Measurements from ENCODE around the gene IRF2.

The IRF2 gene

GRCh38 chr4:184409502-184409901 is 64.8 kb downstream of the IRF2 start:
- DNase-seq (ENCODE audit: low read depth), result no peak

- no peak for DNase-seq (ENCODE audit: low read depth)
Measured at GRCh38 chr4:184408684-184409081, 65.7 kb downstream of the IRF2 start.

GRCh38 chr4:184408021-184408683 is 66.2 kb downstream of the IRF2 start:
- no peak for DNase-seq (ENCODE audit: low read depth)

GRCh38 chr4:184406958-184407391 is 67.4 kb downstream of the IRF2 start:
- DNase-seq (ENCODE audit: low read depth), result no peak

DNA sequence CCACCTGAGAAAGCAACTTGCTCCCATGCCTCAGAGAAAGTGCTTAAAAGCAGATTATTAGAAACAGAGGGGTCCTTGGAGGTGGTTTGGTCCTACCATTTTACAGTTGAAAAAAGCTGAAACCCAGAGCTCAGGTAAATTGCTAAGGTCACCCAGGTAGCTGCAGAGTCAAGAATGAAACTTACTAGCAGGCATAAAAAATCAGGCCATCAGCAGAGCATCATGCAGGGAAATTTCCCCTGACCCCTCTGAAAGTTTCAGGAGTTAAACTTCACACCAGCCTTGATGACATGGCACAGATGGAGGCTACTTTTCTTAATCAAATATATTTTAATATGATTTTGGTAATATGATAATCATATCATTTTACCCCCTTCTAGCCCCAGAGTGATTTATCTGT is 70.3 kb downstream of the IRF2 start:
- no peak for DNase-seq (ENCODE audit: low read depth)

DNA sequence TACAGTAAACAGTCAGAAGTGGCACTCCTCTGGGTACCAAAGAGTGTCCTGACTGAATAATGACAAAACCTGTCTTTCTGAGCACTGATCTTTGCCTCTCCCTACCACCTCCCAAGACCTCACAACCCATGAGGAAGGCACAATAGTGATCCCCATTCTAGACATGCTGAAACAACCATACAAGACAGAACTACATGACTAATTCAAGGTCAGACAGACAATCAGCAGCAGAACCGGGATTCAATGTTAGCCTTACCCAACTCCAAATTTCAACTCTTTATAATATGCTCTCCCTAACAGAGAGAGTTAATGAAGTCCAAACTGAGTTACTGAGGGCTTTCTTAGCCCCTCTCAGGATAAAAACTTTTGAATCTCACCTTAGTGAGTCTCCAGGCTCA is 71.0 kb downstream of the IRF2 start:
- no peak for DNase-seq (ENCODE audit: low read depth)

DNA sequence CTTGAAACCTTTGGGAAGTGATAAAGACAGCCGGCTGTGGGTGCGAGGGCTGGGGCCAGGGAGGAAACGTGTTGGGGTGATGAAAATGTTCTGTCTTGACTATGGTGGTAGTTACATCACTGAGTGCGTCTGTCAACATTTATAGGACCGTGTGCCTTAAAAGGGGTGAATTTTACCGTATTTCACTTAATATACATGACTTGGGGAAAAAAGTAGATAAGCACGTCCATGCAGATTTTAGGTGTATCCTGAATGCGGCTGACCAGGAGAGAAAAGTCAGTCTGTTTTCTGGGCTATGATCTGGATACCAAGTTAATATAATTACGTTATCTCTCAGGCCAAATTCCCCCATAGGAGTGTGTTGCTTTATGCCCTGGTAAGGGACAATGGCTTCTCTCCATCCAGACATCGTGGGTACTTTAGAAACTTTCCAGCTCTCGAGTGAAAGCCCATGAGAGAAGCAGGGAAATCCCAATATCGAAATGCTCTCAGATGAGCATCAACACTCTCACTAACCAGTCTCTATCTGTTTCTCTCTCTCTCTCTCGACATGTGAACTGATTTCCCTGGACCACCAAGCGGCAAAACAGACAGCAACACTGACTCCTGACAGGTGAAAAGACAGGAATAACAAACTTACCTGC is 71.5 kb downstream of the IRF2 start:
- DNase-seq (ENCODE audit: low read depth), result no peak

DNA sequence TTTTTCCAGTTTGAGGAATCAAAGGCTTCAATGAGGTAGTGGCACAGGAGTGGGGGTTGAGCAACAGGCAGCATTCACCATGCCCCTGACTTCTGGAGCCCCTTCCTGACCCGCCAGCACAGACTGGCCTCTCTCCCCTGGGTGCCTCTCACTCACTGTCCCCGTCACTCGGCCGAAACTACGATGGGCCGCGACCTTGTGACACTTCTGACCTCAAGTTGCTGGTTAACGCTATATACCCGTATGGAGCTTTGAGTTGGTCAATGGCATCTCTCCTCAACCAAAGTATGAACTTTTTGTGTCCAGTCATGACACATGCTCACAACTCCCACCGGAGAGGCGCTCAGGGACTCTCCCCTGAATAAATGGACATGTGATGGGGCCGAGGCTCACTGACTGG is 72.1 kb downstream of the IRF2 start:
- no peak for DNase-seq (ENCODE audit: low read depth)

DNA sequence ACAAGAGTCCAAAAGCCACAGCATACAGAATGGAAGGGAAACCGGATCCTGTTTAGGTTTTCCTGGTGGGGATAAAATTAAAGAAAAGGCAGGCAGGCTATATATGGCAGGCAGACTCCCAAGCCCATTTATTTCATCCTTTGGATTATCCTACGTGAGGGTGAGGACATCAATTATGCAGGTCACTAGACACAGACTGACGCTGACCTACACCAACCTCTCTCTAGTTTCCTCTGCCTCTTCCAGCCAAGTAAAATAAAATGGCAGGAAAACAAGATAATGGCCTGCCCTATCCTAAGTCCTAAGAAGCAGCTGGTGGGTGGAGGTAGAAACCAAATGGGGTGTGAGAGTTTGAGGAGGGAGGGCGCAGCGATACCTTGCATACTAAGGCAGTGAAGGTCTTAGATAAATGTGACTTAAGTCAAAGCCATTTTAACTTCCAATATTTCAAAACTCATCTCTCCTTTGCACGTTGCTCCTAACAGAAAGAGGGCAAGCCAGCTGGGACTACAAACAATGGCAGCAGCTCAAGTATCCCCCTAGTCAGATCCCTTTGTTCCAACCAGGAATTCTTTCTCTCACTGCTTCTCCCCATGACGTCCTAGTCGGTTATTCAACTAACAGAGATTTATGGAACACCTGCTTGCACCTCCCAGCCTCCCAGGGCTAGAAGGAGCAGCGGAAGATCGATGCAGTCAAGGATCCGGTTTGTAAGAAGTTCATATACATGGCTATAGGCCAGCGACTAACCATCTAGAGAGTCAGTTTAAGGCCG is 72.8 kb downstream of the IRF2 start:
- DNase-seq (ENCODE audit: low read depth), result no peak

- no peak for DNase-seq (ENCODE audit: low read depth)
Measured at GRCh38 chr4:184400891-184401290, 73.5 kb downstream of the IRF2 start.

- no peak for DNase-seq (ENCODE audit: low read depth)
Measured at GRCh38 chr4:184400375-184400870, 73.9 kb downstream of the IRF2 start.

- DNase-seq (ENCODE audit: low read depth), result no peak
Measured at GRCh38 chr4:184399512-184399908, 74.8 kb downstream of the IRF2 start.

GRCh38 chr4:184398741-184399511 is 75.4 kb downstream of the IRF2 start:
- no peak for DNase-seq (ENCODE audit: low read depth)

DNA sequence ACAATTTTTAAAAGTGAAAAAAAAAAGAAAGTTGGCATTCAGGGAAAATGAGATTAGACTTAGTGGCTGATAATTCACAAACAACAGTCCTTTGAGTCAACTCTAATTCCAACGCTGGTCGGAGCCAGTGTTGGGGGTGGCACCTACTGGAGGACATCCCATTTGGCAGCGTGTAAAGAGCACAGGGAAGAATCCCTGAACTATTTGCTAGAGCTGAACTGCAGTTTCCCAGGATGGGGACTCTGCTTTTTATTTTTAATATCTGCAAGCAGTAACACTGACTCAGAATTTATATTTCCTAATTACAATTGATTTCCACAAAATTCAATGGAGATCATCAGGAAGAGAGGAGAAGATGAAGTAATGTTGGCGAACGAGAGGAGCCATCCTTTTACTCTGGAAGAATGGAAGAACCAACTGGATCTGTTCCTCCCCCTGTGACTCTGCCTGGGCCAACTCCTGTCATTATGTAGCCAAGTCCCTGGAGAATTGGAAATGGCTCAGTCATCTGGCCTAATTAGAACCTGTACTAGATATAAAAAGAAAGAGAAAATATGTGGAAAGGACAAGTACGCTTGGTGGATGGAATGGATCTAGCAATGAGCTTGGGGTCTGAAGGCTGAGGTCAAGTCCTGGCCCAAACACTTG is 76.7 kb downstream of the IRF2 start:
- no peak for DNase-seq (ENCODE audit: low read depth)

- no peak for DNase-seq (ENCODE audit: low read depth)
Measured at GRCh38 chr4:184396570-184397515, 77.5 kb downstream of the IRF2 start.

DNA sequence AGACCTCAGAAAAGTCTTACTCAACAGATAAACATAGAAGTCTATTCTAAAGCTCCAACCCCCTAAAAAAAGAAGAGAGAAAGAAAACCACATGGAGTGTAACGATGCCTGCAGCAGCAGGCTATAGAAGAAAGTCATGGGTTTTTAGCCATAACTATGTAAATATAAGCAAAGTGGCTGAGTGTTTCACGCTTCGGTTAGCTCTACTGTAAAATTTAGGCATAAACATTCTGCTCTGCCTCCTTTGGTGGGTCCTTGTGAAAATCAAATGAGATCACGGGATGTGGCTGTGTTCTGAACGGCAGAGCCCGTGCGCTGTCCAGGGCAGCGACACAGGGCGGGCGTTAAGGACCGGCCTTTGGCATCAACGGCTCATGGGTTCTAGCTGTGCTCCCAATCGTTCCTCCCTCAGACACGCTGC is 78.4 kb downstream of the IRF2 start:
- no peak for DNase-seq (ENCODE audit: low read depth)

- no peak for DNase-seq (ENCODE audit: low read depth)
Measured at GRCh38 chr4:184395451-184395917, 78.9 kb downstream of the IRF2 start.

DNA sequence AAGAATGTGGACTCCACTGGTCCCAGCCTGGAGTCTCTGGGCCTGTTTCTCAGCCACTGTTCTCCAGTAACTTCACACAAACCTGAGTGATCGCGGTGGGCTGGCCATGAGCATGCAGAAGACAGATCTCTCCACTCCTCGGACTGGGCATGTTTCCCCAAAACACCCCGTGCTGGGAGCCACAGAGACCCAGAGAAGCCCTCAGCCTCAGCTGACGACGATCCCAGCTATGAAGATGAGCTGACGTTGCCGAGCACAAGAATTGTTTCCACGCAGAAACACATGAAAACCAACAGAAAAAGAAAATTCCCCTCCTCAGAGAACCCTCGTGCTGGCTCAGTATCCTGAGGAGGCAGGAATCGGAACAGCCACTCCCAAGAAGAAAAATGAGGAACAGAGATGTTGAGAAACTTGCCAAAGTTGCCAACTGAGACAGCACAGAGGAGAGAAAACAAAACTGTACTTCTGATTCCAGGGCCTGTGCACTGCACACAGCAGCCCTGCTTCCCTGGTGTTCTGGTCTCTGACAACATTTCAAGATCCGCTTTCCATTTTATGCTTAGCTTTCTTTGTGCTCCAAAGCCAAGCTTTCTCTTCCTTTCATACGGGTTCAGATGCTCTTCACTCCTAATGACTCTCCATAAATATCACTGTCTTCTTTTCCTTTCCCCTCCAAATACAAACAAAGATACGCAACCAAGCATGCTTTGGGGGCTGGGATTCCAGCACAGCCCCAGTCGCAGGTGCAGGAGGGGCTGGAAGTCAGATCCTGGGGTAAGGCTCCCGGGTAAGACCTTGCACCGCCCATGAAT is 81.4 kb downstream of the IRF2 start:
- DNase-seq (ENCODE audit: low read depth), result no peak

- no peak for DNase-seq (ENCODE audit: low read depth)
Measured at GRCh38 chr4:184392316-184392715, 82.0 kb downstream of the IRF2 start.

Measured in stimulated activated CD8-positive, alpha-beta memory T cell treated with anti-CD3 and anti-CD28 coated beads, Interleukin-15, amount 100 ng/mL, for 1 hour (primary cell).